Activated T-helper 1 cell treated with anti-CD3 and anti-CD28 coated beads, Interleukin-2, amount 50 U/mL, for 16 hours (primary cell): ENCODE data around the gene SERPINA12.

ENCODE experiments used
- DNase-seq, 2 donors: peaks; one replicate each; pipeline ENCODE4 v3.0.0-alpha.2; 2020; ENCODE audit warnings: low read depth in 1 of 2, low spot score in 1 of 2

The SERPINA12 gene

DNA sequence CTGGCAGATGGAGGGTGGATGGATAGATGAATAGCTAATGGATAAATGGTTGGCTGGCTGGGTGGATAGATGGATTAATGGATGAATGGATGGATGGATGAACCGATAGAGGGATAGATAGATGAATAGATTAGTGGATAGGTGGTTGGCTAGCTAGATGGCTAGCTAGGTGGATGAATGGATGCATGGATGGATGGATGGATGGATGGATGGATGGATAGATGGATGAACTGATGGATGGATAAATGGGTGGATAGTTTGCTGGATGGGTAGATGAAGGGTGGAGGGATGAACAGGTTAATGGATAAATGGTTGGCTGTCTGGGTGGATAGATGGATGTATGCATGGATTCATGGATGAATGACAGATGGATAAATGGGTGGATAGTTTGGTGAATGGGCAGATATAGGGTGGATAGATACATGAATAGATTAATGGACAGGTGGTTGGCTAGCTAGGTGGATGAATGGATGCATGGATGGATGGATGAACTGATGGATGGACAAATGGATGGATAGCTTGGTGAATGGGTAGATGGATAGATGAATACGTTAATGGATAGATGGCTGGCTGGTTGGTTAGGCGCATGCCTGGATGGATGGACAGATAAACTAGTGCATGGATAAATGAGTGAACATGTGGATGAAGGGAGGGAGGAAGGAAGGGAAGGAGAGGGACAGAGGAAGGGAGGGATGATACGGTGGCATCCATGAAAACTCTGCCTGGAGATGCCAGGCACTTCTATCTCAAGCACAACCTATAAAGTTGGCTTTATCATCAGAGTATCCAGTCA lies 41.3 kb downstream of the SERPINA12 start:
- no peak for DNase-seq

DNA sequence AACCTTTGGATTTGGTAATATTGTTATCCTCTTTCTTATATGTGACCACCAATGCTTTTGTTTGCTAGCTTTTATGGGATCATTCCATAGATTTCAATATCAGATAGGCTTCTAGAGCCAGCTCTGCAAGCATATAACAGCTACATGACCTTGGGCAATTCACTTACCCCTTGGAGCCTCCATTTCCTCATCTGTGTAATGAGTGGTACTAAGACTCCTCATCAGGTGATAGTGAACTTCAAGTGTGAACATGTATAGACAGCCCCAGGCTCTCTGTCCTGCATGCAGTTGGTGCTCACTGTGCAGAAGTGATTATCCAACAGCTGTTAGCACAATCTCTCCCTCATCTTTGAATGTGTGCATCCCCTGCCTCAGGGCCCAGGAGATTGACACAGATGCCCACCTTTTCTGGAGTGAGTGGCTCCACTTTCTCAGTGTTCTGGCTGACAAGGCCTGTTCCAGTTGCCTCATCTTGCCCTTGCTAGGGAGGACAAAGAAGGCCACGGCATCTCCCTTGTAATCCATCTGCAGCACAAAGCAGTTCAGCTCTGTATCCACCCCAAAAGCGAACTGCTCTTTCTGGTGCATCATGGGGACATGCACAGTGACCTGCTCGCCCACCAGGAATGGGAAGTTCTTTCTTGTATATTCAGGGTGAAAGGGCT lies 42.4 kb downstream of the SERPINA12 start:
- DNase-seq, result no peak

DNA sequence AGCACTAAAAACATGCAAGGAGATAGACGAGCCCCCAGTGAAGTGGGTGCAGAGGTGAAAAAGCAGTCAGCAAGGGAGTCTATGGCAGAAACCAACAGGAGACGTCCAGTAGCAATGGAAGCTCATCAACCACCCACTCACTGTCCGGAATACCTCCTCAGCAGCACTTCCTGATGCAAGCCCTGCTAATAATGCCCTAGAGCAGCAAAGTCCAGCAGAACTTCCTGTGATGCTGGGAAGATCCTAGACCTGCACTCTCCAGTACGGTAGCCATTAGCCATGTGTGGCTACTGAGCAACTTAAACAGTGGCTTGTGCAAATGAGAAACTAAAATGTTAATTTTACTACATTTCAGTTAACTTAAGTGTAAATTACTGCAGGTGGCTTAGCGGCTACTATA lies 44.2 kb downstream of the SERPINA12 start:
- no peak for DNase-seq

DNA sequence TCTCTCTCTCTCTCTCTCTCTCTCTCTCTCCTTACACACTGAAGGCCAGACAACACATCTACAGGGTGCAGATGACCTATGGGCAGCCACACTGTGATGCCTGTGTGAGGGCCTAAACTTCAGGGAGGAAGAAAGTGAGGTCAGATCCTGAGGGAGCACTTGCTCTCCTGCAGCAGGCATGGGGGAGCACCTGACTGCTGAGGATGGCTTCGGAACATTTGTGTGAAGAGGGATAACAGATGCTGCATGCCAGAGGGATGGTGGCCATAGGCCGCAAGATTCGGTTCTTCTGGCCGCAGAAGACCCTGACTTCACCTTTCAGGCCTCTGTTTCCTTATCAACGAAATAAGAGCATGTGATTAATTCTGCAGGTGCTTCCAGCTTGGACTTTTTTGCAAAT lies 45.0 kb downstream of the SERPINA12 start:
- DNase-seq, result no peak

DNA sequence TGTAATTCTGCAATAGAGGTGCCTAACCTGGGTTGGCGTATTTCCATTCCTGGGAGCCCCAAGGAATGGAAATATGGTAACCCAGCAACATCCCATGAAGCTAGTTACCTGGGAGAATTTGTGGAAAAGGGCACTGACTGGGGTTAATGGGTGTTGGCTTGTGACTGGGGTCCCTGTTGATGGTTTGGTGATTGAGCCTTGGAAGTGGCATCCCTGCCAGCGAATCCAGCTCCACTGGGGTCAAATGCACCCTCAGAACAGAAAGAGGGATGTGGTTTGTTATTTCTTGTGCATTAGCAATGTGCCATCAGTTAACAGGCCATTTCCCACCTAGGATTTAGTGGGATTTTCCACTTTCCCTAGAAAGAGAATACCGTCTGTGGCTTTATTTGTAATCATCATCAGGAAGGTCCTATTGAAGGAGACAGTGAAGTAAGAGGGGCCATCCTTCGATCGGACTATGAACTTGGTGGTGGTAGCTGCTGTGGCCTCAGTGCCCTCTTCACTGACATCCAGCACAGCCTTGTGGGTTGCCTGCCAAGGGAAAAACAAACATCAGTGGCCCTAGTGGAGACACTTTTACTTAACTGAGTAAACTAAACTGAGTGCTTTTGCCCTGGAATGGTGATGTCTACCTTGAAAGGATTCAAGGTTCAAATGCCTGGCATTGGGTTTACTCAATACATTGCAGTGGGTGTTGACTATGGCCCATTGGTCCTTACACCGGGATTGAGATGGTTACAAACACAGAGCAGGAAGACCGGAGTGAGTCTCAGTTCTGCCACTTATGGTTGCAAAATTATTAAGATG lies 46.3 kb downstream of the SERPINA12 start:
- no peak for DNase-seq

DNA sequence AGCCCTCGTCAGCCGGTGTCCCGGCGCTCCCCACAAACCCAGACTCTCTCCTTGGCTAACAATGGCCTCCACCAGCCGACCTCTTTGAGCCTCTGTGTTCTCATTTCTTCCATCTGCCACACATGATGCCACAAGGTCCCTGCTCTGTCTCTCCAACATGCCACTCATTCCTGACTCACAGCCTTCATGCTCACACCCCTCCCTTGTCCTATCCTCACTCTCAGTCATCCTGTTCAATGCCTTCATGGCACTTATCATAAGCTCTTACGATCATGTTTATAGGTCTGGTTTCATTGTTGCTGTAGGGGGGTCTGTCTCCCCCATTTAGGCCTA lies 47.1 kb downstream of the SERPINA12 start:
- no peak for DNase-seq

DNA sequence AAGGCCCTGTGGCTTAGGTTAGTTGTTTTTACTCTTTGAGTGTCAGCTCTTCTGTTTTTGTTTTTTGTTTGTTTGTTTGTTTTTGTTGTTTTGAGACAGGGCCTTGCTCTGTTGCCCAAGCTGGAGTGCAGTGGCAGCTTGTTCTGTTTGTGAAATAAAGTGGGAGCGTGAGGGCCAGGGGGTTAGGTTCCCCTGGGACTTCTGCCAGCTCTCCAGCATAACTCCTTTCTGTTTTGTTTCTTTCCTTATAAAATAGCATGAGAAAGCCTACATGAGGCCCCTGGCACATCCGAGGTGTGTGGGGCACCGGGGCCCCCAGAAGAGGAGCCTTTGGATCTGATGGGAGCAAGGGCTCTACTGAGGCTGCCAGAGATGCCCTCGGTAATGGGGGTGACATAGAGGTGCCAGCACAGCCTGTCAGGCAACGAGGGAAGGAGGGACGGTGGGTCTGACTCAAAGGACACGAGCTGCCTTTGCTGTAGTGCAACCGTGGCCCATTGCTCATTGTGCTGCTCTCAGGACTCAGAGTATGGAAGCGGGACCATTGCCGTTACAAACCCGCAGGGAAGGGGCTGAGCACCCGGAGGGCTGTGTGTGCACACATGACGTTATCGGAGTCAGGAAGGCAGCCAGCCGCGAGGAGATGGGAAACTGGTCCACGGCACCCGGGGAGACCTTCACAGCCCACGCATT lies 47.6 kb downstream of the SERPINA12 start:
- no peak for DNase-seq

DNA sequence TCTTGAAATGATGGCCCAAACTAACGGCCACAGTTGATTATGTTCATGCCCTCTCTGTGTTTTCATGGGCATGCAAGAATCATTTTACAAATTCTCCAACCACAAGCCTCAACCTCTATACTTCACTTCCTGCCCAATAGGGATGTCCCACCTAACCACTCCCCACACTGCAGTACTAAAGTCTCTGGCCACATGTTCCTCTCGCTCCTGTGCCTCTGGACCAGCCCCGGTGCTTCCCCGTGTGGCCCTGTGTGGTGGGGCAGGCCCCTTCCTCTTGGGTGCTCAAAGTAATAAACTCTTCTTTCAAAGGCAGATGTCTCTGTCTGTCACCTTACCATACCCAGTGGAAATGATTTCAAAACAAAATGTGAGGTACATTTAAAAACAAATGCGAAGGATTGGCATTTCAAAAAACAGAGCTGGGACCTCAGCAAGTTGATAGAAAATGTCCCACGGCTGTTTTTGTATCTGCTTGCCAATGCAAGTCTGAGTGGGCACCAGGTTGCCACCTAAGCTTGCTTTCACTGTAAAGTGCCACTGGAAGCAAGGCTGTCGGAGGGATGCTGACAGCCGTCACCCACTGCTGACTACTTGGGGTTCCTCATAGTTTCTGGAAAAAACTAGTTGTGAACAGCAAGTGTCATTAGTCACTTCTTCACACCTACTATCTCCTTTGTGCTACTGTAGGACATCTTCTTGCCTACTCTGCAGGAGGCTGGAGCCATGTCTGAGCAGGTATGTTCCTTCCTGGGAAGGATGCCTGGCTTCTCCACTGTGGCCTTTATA lies 48.4 kb downstream of the SERPINA12 start:
- no peak for DNase-seq

DNA sequence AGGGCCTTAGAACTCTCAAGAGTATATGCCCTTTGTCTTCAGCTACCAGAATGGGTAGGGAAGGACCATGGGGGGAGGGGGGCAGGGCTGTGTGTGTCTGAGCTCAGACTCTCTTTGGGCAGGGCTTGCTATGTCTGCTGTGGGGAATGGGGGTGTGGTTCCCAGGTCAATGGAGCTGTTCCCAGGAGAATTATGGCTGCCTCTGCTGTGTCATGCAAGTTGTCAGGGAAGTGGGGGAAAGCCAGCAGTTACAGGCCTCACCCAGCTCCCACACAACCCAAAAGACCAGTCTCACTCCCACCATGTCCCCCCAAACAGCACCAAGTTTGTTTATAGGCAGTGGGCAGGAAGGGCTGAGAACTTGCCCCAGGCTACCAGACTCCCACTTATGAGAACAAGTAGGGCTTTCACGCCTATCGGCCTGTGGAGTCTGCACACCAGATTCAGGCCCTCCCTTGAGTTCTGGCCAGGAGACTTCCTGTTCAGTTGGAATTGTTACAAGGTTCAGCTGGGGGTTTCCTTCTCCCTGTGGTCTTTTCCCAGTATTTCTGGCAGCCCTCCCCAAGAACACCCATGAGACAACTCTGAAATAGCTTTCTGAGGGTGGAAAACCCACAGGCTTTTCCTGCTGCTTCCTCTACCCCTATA lies 50.6 kb downstream of the SERPINA12 start:
- DNase-seq, result no peak

DNA sequence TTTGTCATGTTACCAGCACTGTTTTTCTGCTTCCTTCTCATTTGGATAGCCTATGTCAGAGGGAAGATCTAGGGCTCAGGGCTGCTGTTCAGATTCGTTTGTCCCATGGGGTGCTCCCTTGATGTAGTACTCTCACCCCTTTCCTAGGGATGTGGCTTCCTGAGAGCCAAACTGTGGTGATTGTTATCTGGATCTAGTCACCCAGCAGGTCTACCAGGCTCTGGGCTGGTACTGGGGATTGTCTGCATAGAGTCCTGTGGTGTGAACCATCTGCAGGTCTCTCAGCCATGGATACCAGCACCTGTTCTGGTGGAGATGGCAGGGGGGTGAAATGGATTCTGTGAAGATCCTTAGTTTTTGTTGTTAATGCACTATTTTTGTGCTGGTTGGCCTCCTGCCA lies 51.2 kb downstream of the SERPINA12 start:
- DNase-seq, result no peak

DNA sequence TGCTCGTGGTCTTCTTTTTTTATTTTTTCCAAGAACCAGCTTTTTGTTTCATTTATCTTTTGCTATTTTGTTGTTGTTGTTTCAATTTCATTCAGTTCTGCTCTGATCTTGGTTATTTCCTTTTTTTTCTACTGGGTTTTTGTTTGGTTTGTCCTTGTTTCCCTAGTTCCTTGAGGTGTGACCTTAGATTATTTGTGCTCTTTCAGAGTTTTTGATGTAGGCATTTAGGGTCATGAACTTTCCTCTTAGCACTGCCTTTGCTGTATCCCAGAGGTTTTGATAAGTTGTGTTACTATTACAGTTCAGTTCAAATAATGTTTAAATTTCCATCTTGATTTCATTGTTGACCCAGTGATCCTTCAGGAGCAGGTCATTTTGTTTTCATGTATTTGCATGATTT lies 53.3 kb downstream of the SERPINA12 start:
- no peak for DNase-seq

DNA sequence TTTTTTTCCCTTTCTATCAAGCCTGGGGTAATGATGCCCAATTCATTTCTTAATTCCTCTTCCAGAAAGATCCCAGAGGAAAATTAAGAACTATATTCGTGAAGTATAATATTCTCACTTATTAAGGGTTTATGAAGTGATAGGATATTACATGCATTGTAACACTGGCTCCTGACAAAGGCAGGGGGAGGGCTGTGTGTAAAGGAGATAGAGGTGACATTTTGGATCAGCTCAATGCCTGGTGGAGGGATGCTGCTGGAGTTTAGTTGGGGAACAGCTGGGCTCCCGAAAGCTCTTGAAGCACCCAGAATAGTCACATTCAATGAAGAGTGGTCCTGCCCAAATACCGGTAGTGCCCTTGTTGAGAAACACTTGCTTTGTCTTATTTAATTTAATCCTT lies 57.4 kb downstream of the SERPINA12 start:
- DNase-seq, result no peak

DNA sequence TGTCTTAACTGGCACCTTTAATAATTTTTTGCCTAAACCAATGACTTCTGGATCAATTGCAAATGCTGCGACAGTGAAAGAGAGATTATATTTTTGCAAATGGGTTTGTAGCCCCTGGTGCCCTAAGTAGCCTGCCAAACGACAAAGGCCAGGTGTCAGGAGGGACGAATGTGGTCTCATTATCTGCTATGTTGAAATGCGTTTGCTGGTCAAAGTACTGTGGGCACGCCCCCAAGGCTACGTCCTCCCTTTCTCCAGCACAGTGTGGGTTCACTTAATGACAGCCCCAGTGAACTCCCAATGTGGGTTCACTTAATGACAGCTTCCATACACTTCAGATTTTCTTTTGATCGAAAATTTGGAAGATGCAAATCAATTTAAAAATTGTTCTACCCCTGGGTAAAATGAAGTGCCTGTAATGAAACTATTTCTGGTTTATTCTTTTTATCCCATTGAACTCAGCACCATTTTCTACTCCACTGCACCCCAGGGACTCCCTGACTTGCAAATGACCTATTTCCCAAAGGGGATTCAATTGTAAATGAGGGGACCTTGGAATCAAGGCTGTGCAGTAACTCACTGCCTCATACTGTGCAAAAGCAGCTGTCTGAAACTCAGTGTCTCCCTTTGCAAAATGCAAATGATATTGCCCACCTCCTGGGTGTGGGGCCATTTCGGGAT lies 58.0 kb downstream of the SERPINA12 start:
- no peak for DNase-seq

DNA sequence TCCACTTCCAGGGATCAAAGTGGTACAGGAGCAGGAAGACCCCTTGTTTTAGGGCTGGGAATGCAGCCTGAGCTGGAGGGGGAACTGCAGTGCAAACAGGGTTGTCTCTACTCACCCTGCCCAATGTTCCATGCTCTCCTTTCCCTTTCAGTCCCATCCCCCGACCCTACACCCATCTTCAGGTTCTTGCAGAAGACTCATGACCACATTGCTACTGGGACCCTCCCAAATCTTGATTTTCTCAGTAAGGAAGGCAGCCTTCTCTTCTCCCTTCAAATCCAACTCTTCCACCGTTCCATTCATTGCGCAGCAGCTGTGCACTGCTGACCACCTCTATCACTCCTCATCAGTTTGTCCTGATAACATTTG lies 58.6 kb downstream of the SERPINA12 start:
- no peak for DNase-seq

DNA sequence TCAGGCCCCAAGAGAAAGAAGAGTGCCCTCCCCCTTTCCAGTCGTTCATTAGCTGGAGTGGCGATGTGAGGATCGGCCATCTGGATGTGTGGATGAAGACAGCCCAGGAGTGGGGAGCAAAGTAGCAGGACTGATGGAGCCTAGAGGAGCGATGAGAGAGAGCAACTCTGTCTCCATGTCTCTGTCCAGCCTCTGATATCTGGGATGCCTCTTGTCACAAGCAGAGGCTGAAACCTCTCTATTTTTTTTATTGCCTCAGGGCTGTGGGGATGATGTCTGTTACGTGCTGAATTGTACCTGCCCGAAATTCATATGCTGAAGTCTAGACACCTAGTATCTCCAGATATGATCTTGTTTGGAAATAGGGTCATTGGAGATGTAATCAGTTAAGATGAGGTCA lies 59.3 kb downstream of the SERPINA12 start:
- DNase-seq, result no peak

DNA sequence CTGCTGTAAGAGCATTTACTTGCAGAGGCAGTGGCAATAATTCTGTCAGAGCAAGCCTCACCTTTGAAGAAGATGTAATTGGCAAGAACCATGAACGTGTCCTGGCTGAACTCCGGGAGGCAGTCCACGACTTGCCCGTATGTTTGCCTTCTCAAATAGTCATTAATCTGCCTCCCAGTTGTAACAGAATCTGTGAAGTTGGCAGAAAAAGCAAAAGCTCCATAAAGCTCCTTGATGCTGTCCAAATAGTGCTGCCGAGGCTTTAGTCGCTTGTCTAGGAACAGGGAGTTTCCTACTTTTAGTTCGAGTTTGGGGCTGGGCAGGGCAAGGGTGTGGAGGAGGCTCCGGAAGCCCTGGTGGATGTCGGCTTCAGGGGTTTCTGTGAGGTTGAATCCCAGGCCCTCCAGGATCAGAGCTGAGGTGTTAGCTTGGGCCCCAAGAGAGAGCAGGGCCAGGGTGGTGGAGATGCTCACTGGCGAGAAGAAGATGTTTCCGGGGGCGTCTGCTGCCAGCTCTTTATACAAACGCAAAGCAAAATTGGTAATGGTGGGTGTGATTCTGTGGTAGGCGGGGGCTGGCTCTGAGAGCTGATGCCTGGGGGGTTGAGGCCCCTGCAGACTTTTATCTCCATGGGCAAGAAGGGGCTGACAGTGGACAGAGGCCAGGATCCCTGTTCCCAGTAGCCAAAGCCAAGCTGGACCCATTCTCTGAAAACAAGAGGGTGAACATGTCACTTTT lies 61.0 kb downstream of the SERPINA12 start:
- DNase-seq, result no peak

DNA sequence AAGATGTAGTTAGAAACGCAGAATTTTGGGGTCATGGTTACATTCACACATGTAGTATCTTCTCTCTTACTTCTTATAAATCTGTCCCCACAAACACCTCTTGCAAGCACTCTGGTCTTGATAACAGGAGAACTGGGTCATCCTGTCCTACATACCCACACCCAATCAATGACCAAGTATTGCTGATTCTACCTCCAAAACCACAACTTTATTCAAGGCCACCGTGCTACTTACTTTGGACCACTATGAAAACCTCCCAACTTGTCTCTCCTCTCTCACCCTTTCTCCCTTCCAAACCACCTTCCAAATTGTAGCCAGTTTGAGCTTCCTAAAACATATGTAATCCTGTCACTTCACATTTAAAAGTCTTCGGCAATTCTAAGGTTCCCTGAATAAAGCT lies 62.1 kb downstream of the SERPINA12 start:
- no peak for DNase-seq

DNA sequence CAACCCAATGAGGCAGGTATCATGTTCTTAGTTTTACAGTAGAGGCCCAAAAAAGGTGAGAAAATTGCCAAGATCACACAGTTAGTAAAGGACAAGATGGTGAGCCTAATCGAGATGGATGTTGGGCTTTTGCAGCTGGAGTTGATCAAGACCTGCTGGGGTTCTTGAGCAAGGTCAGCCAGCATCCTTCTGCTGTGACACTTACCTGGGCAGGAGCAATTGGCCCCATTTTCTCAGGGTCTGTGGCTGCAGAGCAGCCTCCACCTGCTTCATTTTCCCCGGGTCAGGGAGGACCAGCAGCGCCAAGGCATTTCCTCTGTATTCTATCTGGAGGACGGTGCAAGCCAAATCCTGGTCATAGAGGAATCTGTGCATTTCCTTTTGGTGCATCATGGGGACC lies 63.1 kb downstream of the SERPINA12 start:
- DNase-seq, result no peak

DNA sequence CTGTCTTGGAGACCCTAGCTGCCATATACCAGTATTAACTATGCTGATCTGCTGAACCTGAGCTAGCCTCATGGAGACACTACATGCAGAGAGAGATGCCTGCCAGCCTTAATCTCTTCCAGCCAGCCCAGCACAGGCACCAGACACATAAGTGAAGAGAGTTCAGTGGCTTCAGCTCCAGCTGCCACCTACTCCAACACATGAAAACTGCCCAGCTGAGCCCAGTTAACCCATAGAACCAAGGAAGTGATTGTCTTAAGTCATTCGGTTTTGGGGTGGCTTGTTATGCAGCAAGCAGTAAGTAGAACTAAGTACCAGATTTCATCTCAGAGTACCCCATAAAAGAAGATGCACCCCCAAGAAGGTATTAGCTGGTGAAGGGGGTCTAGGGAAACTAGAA lies 64.3 kb downstream of the SERPINA12 start:
- no peak for DNase-seq
